K562 (cell line): ENCODE data around the gene GP1BB. TPM values are rescaled to one million over a fixed set of nuclear protein-coding genes. Genes with fewer than 3 reads are reported as not detected.

Experiments
- ARNT ChIP-seq, 2 experiments: fragments of 450-650 bp; IDR thresholded peaks; 2 replicates each; pipeline ENCODE4 v1.6.1; 2016; ENCODE audit warnings: mild to moderate bottlenecking in 1 of 2
- CEBPG ChIP-seq, 3 experiments: fragments of 200-800 bp in 1 of 3; sonication (Bioruptor generic) in 1 of 3; sonication (generic) in 1 of 3; formaldehyde crosslinking in 1 of 3; IDR thresholded peaks in 2 of 3; conservative IDR thresholded peaks in 1 of 3; 2 replicates each; pipeline versions ENCODE4 v1.6.1 to v1.8.0; 2016 to 2022; ENCODE audit warnings: missing compliant biosample characterization in 2 of 3, missing genetic modification characterization in 2 of 3, mild to moderate bottlenecking in 1 of 3, missing genetic modification reagents in 1 of 3
- HIVEP1 ChIP-seq: fragments of 250-450 bp; sonication (Bioruptor Pico); IDR thresholded peaks from 2 replicates; pipeline ENCODE4 v1.4.0; 2020; ENCODE audit warnings: mild to moderate bottlenecking
- HOXB6 ChIP-seq: fragments of 250-450 bp; sonication (Bioruptor Pico); IDR thresholded peaks from 2 replicates; pipeline ENCODE4 v1.5.1; 2022; ENCODE audit warnings: mild to moderate bottlenecking, borderline replicate concordance
- MAFK ChIP-seq: IDR thresholded peaks from 2 replicates; pipeline ENCODE4 v1.6.1; 2011; ENCODE audit warnings: low read length, improper control_type of control experiment
- MED1 ChIP-seq: sonication (generic); formaldehyde crosslinking; IDR thresholded peaks from 2 replicates; pipeline ENCODE4 v1.8.1; 2023; ENCODE audit warnings: missing genetic modification reagents, borderline replicate concordance
- NR1H2 ChIP-seq: sonication (generic); formaldehyde crosslinking; IDR thresholded peaks from 2 replicates; pipeline ENCODE4 v1.4.0; 2020; ENCODE audit warnings: mild to moderate bottlenecking, missing genetic modification reagents
- POLR3G ChIP-seq: IDR thresholded peaks from 2 replicates; pipeline ENCODE4 v1.6.1; 2011; ENCODE audit not compliant: insufficient read length, insufficient replicate concordance; ENCODE audit errors: extremely low read depth
- POU5F1 ChIP-seq: fragments of 150-350 bp; IDR thresholded peaks from 2 replicates; pipeline ENCODE4 v1.6.1; 2014; ENCODE audit warnings: borderline replicate concordance, low read length, low read depth, mild to moderate bottlenecking; ENCODE audit not compliant: partially characterized antibody
- SAP30 ChIP-seq: fragments of 200-600 bp; sonication (generic); IDR thresholded peaks from 2 replicates; pipeline ENCODE4 v1.6.1; 2012; ENCODE audit warnings: borderline replicate concordance, low read depth, mild to moderate bottlenecking, moderate library complexity, low read length, control low read depth, inconsistent platforms; ENCODE audit not compliant: insufficient read depth, poor library complexity, severe bottlenecking
- SOX6 ChIP-seq: fragments of 450-650 bp; IDR thresholded peaks from 2 replicates; pipeline ENCODE4 v1.6.1; 2014; ENCODE audit warnings: mild to moderate bottlenecking
- TCF7L2 ChIP-seq: fragments of 150-350 bp; IDR thresholded peaks from 2 replicates; pipeline ENCODE4 v1.6.1; 2016; ENCODE audit warnings: low read depth, mild to moderate bottlenecking, low read length, moderate library complexity
- XRCC5 ChIP-seq: fragments of 200-400 bp; formaldehyde crosslinking; IDR thresholded peaks from 2 replicates; pipeline ENCODE4 v1.6.1; 2017; ENCODE audit warnings: low read depth, mild to moderate bottlenecking, low read length
- ZEB2 ChIP-seq: fragments of 450-650 bp; IDR thresholded peaks from 2 replicates; pipeline ENCODE4 v1.6.1; 2016
- ZFP1 ChIP-seq: fragments of 450-650 bp; formaldehyde crosslinking; IDR thresholded peaks from 2 replicates; pipeline ENCODE4 v1.4.0; 2020; ENCODE audit warnings: mild to moderate bottlenecking, mixed read lengths
- ZKSCAN1 ChIP-seq: fragments of 150-350 bp; IDR thresholded peaks from 2 replicates; pipeline ENCODE4 v1.6.1; 2016; ENCODE audit warnings: low read depth, low read length
- ZNF561 ChIP-seq: fragments of 450-650 bp; formaldehyde crosslinking; conservative IDR thresholded peaks from 2 replicates; pipeline ENCODE4 v1.4.0; 2020; ENCODE audit warnings: mild to moderate bottlenecking, moderate library complexity
- ZNF586 ChIP-seq: fragments of 450-650 bp; formaldehyde crosslinking; conservative IDR thresholded peaks from 2 replicates; pipeline ENCODE4 v1.4.0; 2020; ENCODE audit warnings: mild to moderate bottlenecking, moderate library complexity
- polyA plus RNA-seq, 8 experiments: library from polyadenylated mRNA; depleted of rRNA in 4 of 8; stranded (reverse) in 5 of 8; unstranded in 3 of 8; fragments of >200 nt; fragmentation: Nextera tagmentation in 2 of 8; fragmentation: Illumina TruSeq in 1 of 8; extraction: Ambion mirVana in 2 of 8; extraction: Trizol in 1 of 8; gene quantifications; 2 replicates each; pipeline versions ENCODE4 v1.2.1 to v1.2.3, GENCODE V29; 2011 to 2014; ENCODE audit warnings: inconsistent platforms in 1 of 8, missing spikeins in 1 of 8
- total RNA-seq, 7 experiments: library from RNA; depleted of rRNA in 6 of 7; stranded (reverse); fragments of >200 nt in 6 of 7; fragmentation: Illumina TruSeq in 2 of 7; extraction: Trizol in 2 of 7; gene quantifications; 2 replicates each; pipeline versions ENCODE4 v1.2.1 to v1.2.3, GENCODE V29; 2011 to 2021; ENCODE audit warnings: low replicate concordance in 1 of 7
- TF ChIP-seq, protein P1 (sequence below): fragments of 250-450 bp; sonication (Bioruptor Pico); IDR thresholded peaks from 2 replicates; pipeline ENCODE4 v1.8.0; 2021; ENCODE audit warnings: mild to moderate bottlenecking, moderate library complexity
- TF ChIP-seq, protein P2 (sequence below): fragments of 250-450 bp; sonication (Bioruptor Pico); IDR thresholded peaks from 2 replicates; pipeline ENCODE4 v1.9.0; 2021; ENCODE audit warnings: mild to moderate bottlenecking, inconsistent platforms
- TF ChIP-seq, protein P3 (sequence below): sonication (generic); formaldehyde crosslinking; IDR thresholded peaks from 2 replicates; pipeline ENCODE4 v1.8.1; 2022; ENCODE audit warnings: missing genetic modification reagents
- TF ChIP-seq, protein P4 (sequence below): IDR thresholded peaks from 2 replicates; pipeline ENCODE4 v1.6.1; 2016; ENCODE audit warnings: missing genetic modification characterization, missing compliant biosample characterization

Gene GP1BB
- total and polyA plus RNA-seq, 9 of the 15 experiments (the other 6 are each of a cell fraction or from before 2014, with no cell fraction given): 0.69 to 162 (median 2.8) TPM

DNA sequence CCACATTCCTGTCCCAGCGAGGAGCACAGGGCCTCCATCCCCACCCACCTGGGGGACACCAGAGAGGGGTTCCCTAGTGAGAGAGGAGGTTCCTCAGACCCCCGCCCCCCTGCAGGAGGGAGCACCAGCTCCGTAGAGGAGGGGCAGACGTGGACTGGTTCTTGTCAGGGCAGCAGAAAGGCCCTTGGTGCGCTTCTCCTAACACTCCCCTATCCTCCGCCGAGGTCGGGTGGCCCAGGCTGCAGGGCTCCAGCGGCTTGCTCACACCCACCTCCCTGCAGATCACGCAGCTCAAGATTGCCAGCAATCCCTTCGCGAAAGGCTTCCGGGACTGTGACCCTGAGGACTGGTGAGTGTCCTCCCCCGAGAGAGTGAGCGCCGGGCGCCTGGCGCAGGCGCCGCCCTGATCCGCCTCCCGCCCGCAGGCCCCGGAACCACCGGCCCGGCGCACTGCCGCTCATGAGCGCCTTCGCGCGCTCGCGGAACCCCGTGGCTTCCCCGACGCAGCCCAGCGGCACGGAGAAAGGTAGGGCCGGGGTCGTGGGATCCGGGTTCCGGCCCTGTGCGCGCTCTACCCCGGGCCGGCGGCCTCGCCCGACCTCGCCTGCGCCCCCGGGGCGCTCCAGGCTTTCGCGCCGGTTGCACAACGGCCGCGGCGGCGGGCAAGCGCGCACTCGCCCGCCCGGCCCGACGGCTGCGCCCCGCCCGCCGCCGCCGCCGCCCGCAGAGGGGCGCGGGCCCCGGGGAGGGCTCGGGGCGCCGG lies 42.3 kb downstream of the GP1BB start (continued):
- no peak for TF ChIP-seq ZKSCAN1
- TF ChIP-seq POLR3G: no peak
- TF ChIP-seq MAFK: no peak
- no peak for TF ChIP-seq POU5F1
- no peak for TF ChIP-seq ZNF586 (CRISPR knock-in tag)
- TF ChIP-seq, protein P1, sequence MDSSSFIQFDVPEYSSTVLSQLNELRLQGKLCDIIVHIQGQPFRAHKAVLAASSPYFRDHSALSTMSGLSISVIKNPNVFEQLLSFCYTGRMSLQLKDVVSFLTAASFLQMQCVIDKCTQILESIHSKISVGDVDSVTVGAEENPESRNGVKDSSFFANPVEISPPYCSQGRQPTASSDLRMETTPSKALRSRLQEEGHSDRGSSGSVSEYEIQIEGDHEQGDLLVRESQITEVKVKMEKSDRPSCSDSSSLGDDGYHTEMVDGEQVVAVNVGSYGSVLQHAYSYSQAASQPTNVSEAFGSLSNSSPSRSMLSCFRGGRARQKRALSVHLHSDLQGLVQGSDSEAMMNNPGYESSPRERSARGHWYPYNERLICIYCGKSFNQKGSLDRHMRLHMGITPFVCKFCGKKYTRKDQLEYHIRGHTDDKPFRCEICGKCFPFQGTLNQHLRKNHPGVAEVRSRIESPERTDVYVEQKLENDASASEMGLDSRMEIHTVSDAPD (CRISPR knock-in tag): no peak
- no peak for TF ChIP-seq ZEB2
- no peak for TF ChIP-seq ZNF561 (CRISPR knock-in tag)
- no peak for TF ChIP-seq HOXB6
- TF ChIP-seq NR1H2: no peak
- no peak for TF ChIP-seq TCF7L2
- TF ChIP-seq, protein P2, sequence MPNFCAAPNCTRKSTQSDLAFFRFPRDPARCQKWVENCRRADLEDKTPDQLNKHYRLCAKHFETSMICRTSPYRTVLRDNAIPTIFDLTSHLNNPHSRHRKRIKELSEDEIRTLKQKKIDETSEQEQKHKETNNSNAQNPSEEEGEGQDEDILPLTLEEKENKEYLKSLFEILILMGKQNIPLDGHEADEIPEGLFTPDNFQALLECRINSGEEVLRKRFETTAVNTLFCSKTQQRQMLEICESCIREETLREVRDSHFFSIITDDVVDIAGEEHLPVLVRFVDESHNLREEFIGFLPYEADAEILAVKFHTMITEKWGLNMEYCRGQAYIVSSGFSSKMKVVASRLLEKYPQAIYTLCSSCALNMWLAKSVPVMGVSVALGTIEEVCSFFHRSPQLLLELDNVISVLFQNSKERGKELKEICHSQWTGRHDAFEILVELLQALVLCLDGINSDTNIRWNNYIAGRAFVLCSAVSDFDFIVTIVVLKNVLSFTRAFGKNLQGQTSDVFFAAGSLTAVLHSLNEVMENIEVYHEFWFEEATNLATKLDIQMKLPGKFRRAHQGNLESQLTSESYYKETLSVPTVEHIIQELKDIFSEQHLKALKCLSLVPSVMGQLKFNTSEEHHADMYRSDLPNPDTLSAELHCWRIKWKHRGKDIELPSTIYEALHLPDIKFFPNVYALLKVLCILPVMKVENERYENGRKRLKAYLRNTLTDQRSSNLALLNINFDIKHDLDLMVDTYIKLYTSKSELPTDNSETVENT: 0 out of 2 replicates have a peak, but pooled peaks have one; percentile 21
- TF ChIP-seq SOX6: no peak
- TF ChIP-seq SAP30: no peak
- TF ChIP-seq, protein P3, sequence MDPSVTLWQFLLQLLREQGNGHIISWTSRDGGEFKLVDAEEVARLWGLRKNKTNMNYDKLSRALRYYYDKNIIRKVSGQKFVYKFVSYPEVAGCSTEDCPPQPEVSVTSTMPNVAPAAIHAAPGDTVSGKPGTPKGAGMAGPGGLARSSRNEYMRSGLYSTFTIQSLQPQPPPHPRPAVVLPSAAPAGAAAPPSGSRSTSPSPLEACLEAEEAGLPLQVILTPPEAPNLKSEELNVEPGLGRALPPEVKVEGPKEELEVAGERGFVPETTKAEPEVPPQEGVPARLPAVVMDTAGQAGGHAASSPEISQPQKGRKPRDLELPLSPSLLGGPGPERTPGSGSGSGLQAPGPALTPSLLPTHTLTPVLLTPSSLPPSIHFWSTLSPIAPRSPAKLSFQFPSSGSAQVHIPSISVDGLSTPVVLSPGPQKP: no peak
- no peak for TF ChIP-seq ARNT (IDR thresholded peaks at IDR 0.05)
- TF ChIP-seq CEBPG (CRISPR knock-in tag; IDR thresholded peaks at IDR 0.05): no peak
- TF ChIP-seq CEBPG (tag; conservative IDR thresholded peaks at IDR 0.05 in 1 of 2, IDR thresholded peaks at IDR 0.05 in 1 of 2): peak in 1 of 2 experiments; percentile 45; a peak in 2 of 4 replicates
- TF ChIP-seq, protein P4, sequence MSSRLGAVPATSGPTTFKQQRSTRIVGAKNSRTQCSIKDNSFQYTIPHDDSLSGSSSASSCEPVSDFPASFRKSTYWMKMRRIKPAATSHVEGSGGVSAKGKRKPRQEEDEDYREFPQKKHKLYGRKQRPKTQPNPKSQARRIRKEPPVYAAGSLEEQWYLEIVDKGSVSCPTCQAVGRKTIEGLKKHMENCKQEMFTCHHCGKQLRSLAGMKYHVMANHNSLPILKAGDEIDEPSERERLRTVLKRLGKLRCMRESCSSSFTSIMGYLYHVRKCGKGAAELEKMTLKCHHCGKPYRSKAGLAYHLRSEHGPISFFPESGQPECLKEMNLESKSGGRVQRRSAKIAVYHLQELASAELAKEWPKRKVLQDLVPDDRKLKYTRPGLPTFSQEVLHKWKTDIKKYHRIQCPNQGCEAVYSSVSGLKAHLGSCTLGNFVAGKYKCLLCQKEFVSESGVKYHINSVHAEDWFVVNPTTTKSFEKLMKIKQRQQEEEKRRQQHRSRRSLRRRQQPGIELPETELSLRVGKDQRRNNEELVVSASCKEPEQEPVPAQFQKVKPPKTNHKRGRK (tag): no peak
- no peak for TF ChIP-seq ZFP1 (CRISPR knock-in tag)
- TF ChIP-seq XRCC5: no peak
- TF ChIP-seq MED1 (CRISPR knock-in tag): no peak
- no peak for TF ChIP-seq HIVEP1 (CRISPR knock-in tag)
